Body of pancreas (tissue), 4 donors: ENCODE data around the gene SMTNL2. TPM values are rescaled to one million over a fixed set of nuclear protein-coding genes. Genes with fewer than 3 reads are reported as not detected.
A peak's percentile ranks its signal among the peaks of the same experiment; 100 is the strongest.

Source experiments
- ATAC-seq: fragments of 150-250 bp; one replicate; pipeline ENCODE4 v1.9.1; 2016
- DNase-seq, 4 donors: peaks; one replicate each; pipeline ENCODE4 v3.0.0-alpha.2; 2019
- H3K27ac ChIP-seq, 4 donors: fragments of 200-600 bp; sonication (generic); 1 replicate in 3 of 4; 2 replicates in 1 of 4; pipeline versions ENCODE4 v1.5.1 to v1.6.1; 2016 to 2019; ENCODE audit warnings: mild to moderate bottlenecking in 1 of 4, mixed read lengths in 1 of 4, moderate library complexity in 1 of 4
- H3K27me3 ChIP-seq, 2 donors: fragments of 200-600 bp; sonication (generic); one replicate each; pipeline ENCODE4 v1.6.0; 2016; ENCODE audit warnings: mild to moderate bottlenecking in 1 of 2
- H3K36me3 ChIP-seq, 2 donors: fragments of 200-600 bp; sonication (generic); replicated peaks in 1 of 2; 2 replicates each; pipeline ENCODE4 v1.5.1; 2016; ENCODE audit warnings: low read depth in 2 of 2; ENCODE audit not compliant: insufficient read depth in 1 of 2
- H3K4me1 ChIP-seq: fragments of 200-600 bp; sonication (generic); one replicate; pipeline ENCODE4 v1.6.0; 2016
- H3K4me3 ChIP-seq, 2 donors: fragments of 200-600 bp; sonication (generic); 1 replicate in 1 of 2; 2 replicates in 1 of 2; pipeline ENCODE4 v1.5.1; 2016 to 2019
- H3K9me3 ChIP-seq, 3 donors: fragments of 200-600 bp; sonication (generic); 1 replicate in 2 of 3; 2 replicates in 1 of 3; pipeline ENCODE4 v1.5.1; 2016
- POLR2A ChIP-seq, 3 donors: fragments of 450-650 bp; IDR thresholded peaks; one replicate each; pipeline ENCODE4 v1.6.1; 2016; ENCODE audit warnings: antibody characterized with exemption in 3 of 3, mild to moderate bottlenecking in 2 of 3
- WGBS, 2 donors: methylation state at CpG; one replicate each; pipeline ENCODE4 v1.1.5; 2017; 5-methylcytosine and 5-hydroxymethylcytosine counted together
- intact Hi-C: fragments of 100-400 bp; cut with DNase I; formaldehyde crosslinking; loops from one replicate; pipeline ENCODE4 v1.15.1; 2023
- total RNA-seq, 2 donors: library from RNA; depleted of rRNA; stranded (reverse); fragments of >200 nt; gene quantifications; one replicate each; pipeline ENCODE4 v1.1.0, GENCODE V29; 2016
- TF ChIP-seq, protein P1 (sequence below), 7 experiments: fragments of 450-650 bp in 4 of 7; fragments of 200-600 bp in 3 of 7; sonication (generic) in 3 of 7; IDR thresholded peaks; one replicate each; pipeline ENCODE4 v1.5.1; 2016 to 2019; ENCODE audit warnings: antibody characterized with exemption in 7 of 7

Gene SMTNL2
- total RNA-seq, 2 donors from 2014 or later, result 0.33 to 0.78 TPM

DNA sequence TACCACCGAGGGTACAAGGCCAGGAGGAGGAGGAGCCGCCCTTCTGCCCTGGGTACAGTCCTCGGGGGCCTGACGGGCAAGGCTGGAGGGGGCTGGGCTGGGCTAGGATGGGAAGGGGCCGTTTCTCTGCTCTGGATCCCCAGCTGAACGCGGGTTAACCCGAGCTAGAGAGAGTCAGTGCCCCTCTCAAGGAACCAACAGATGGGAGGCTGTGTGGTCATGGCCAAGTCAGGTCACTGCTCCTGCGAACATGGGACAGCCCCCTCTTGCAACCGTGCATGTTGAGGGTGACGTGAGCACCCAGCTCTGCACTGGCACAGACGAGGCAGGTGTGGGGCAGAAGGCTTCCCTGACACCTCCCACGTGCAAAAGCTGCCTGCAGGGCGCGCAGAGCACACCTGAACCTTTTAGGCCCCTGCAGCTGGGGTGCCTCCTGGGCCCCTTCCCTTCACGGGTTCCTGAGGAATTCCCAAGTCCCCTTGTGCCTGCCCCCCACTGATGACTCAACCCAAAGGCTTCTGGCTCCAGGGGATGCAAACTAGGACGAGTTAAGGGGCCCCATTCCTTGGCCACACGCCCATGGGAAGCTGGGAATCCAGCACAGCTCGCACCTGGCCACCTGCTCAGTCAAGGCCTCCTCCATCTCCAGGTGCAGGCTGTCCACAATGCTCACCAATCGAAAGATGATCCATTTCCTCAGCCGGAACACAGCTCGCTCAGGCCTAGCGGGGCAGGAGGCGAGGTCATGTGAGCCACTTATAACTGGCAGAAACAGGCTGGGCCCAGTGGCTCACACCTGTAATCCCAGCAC lies 35.4 kb upstream of the SMTNL2 start:
- WGBS, 2 donors, result 55 to 77% methylated on average over 4 to 23 of the region's 24 CpGs
- Histone ChIP-seq H3K27ac (no peak overlapping the region), H3K36me3 (peaks cover 14 to 44% of the 10 kb centered on the region in 2 donors), H3K27me3 (no peaks in the 10 kb centered on the region), H3K4me1 (peaks cover 5% of the 10 kb centered on the region), H3K4me3 (no peak overlapping the region), H3K9me3 (no peaks in the 10 kb centered on the region)
- TF ChIP-seq, protein P1, sequence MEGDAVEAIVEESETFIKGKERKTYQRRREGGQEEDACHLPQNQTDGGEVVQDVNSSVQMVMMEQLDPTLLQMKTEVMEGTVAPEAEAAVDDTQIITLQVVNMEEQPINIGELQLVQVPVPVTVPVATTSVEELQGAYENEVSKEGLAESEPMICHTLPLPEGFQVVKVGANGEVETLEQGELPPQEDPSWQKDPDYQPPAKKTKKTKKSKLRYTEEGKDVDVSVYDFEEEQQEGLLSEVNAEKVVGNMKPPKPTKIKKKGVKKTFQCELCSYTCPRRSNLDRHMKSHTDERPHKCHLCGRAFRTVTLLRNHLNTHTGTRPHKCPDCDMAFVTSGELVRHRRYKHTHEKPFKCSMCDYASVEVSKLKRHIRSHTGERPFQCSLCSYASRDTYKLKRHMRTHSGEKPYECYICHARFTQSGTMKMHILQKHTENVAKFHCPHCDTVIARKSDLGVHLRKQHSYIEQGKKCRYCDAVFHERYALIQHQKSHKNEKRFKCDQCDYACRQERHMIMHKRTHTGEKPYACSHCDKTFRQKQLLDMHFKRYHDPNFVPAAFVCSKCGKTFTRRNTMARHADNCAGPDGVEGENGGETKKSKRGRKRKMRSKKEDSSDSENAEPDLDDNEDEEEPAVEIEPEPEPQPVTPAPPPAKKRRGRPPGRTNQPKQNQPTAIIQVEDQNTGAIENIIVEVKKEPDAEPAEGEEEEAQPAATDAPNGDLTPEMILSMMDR (IDR thresholded peaks at IDR 0.05), result no peak
- no peak for TF ChIP-seq POLR2A (IDR thresholded peaks at IDR 0.05)
- DNase-seq (peak in 1 of 4 donors; percentile 5), ATAC-seq (no peak)
- intact Hi-C loops, result no loop called here

DNA sequence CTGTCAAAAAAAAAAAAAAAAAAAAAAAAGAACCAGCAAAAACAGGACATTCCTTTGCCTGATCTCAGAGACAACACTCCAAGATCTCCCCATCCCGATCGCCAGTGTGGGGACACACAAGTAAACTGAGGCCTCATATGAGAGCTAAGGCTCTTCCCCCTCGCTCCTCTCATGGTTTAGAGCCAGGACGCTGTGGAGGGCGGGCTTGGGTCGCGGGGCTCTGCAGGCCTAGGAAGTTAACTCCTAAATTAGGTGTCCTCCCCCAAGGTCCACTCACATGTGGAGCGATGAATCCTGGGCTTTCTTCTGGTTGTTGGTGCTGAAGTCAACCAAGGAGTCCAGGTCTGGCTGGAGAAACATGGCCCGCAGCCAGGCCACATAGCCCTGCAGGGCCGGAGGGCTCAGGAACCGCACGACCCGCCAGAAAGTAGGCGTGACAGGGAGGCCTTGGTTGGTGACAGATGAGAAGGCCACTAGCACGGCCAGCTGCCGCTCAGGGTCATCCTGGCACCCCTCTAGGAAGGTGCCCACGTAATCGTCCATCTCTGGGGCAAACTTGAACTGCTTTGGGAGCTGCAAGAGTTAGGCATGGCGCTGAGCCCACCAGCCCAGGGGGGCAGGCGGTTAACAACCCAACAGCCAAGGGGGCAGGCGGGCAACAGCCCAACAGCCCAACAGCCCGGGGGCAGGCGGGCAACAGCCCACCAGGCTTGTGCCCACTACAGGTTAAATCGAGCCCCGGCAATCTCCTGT lies 34.4 kb upstream of the SMTNL2 start:
- no peak for TF ChIP-seq POLR2A (IDR thresholded peaks at IDR 0.05)
- TF ChIP-seq, protein P1 (IDR thresholded peaks at IDR 0.05), result no peak
- no peak for DNase-seq
- ATAC-seq, result no peak
- intact Hi-C loops, result no loop called here
- no peak overlapping the region for H3K4me3 ChIP-seq
- H3K27ac ChIP-seq, result no peak overlapping the region
- WGBS, 2 donors, result 82 to 84% methylated on average over 20 to 25 of the region's 25 CpGs
- no peaks in the 10 kb centered on the region for H3K27me3 ChIP-seq
- peaks cover 12 to 39% of the 10 kb centered on the region in 2 donors for H3K36me3 ChIP-seq
- peaks cover 14% of the 10 kb centered on the region for H3K4me1 ChIP-seq
- no peaks in the 10 kb centered on the region for H3K9me3 ChIP-seq

DNA sequence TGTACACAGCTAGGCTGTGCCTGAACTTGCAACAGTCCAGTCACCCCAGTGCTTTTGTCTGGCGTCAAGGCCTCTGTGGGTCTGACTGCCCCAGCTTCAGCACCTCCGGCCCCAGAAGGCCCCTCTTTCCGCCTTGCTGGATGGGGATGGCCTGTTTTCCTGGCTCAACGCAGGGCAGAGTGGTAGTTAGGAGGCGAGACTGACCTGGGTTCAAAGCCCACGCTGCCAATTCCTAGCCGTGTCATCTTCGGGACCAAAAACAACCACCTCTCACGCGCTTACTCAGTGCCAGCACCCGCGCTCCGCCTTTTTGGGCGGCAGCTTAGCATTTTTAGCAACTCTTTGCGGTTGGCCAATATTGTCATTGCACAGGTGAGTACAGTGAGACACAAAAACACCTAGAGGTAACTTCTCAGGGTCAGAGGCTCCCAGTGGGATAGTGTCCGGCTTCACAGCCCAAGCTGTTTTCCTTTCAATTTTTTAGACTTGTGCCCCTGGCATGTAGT lies 33.7 kb upstream of the SMTNL2 start:
- H3K4me1 ChIP-seq, result peaks cover 15% of the 10 kb centered on the region
- no peak for ATAC-seq
- no peak overlapping the region for H3K27ac ChIP-seq
- H3K27me3 ChIP-seq, result no peaks in the 10 kb centered on the region
- H3K4me3 ChIP-seq, result no peak overlapping the region
- H3K36me3 ChIP-seq, result peaks cover 12 to 39% of the 10 kb centered on the region in 2 donors
- peak in 1 of 4 donors; percentile 3 for DNase-seq
- no peaks in the 10 kb centered on the region for H3K9me3 ChIP-seq
- TF ChIP-seq, protein P1 (IDR thresholded peaks at IDR 0.05), result no peak
- no peak for TF ChIP-seq POLR2A (IDR thresholded peaks at IDR 0.05)
- WGBS, 2 donors, result 92% methylated on average over 5 to 16 of the region's 16 CpGs
- intact Hi-C loops, result no loop called here

DNA sequence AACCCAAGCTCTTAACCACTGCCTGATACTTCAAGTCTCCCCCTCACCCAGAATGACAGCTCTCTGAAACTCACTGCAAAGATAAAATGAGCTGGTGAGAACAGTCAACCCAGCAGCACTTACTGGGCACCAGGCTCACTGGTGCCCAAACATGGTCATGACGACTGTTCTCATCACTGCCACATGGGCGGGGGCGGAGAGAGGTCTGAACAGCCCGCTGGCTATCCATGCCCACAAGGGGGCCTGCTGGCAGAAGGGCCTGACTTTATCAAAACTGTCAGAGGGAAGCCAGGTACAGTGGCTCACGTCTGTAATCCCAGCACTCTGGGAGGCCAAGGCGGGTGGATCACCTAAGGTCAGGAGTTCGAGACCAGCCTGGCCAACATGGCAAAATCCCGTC lies 33.2 kb upstream of the SMTNL2 start:
- H3K27ac ChIP-seq, result no peak overlapping the region
- no peaks in the 10 kb centered on the region for H3K27me3 ChIP-seq
- H3K4me3 ChIP-seq, result no peak overlapping the region
- WGBS, 2 donors, result 87 to 90% methylated on average over 8 of the region's 8 CpGs
- TF ChIP-seq POLR2A (IDR thresholded peaks at IDR 0.05), result no peak
- TF ChIP-seq, protein P1 (IDR thresholded peaks at IDR 0.05), result no peak
- peaks cover 12 to 39% of the 10 kb centered on the region in 2 donors for H3K36me3 ChIP-seq
- H3K9me3 ChIP-seq, result no peaks in the 10 kb centered on the region
- no peak for ATAC-seq
- DNase-seq, result peak in 1 of 4 donors; percentile 4
- H3K4me1 ChIP-seq, result peaks cover 21% of the 10 kb centered on the region
- intact Hi-C loops, result no loop called here
